Osteocyte (in vitro differentiated cells): Measurements from ENCODE around the gene NEBL. TPM values are rescaled to one million over a fixed set of nuclear protein-coding genes. Genes with fewer than 3 reads are reported as not detected.

ENCODE experiments used
- DNase-seq: peaks from one replicate; pipeline ENCODE4 v3.0.0; 2021; ENCODE audit warnings: mixed read lengths; ENCODE audit not compliant: unreplicated experiment; ENCODE audit errors: extremely low spot score
- H3K27ac Mint-ChIP-seq: one replicate; pipeline ENCODE4 v1.8.0; 2021; ENCODE audit warnings: mild to moderate bottlenecking, mixed read lengths; ENCODE audit not compliant: unreplicated experiment
- H3K27me3 Mint-ChIP-seq: one replicate; pipeline ENCODE4 v1.8.0; 2021; ENCODE audit warnings: mixed read lengths; ENCODE audit not compliant: unreplicated experiment
- H3K36me3 Mint-ChIP-seq: one replicate; pipeline ENCODE4 v1.8.0; 2021; ENCODE audit warnings: mixed read lengths; ENCODE audit not compliant: unreplicated experiment
- H3K4me1 Mint-ChIP-seq: one replicate; pipeline ENCODE4 v1.8.0; 2021; ENCODE audit warnings: mixed read lengths; ENCODE audit not compliant: unreplicated experiment
- H3K4me3 Mint-ChIP-seq: one replicate; pipeline ENCODE4 v1.8.0; 2021; ENCODE audit warnings: mild to moderate bottlenecking, moderate library complexity, mixed read lengths; ENCODE audit not compliant: unreplicated experiment
- H3K9me3 Mint-ChIP-seq: one replicate; pipeline ENCODE4 v1.8.0; 2021; ENCODE audit warnings: mixed read lengths; ENCODE audit not compliant: unreplicated experiment
- CTCF ChIP-seq: fragments of 200-600 bp; sonication (generic); IDR thresholded peaks from 2 replicates; pipeline ENCODE4 v1.5.0; 2021; ENCODE audit warnings: antibody characterized with exemption, mild to moderate bottlenecking, moderate library complexity
- total RNA-seq: library from RNA; stranded (reverse); gene quantifications from 2 replicates; pipeline ENCODE4 v1.2.1, GENCODE V29; 2021

The NEBL gene
- total RNA-seq, 1 donor from 2014 or later: 0.30 TPM

GRCh38 chr10:20870834-20871233 lies 26.3 kb downstream of the NEBL start:
- Mint-ChIP-seq H3K4me1 (no peaks in the 10 kb centered on the region), H3K27me3 (peaks cover 14% of the 10 kb centered on the region), H3K4me3 (no peak overlapping the region), H3K9me3 (no peaks in the 10 kb centered on the region), H3K36me3 (no peaks in the 10 kb centered on the region), H3K27ac (no peak overlapping the region)
- TF ChIP-seq CTCF: no peak
- DNase-seq: no peak

GRCh38 chr10:20863008-20863407 lies 34.1 kb downstream of the NEBL start:
- Mint-ChIP-seq H3K36me3 (no peaks in the 10 kb centered on the region), H3K4me3 (no peak overlapping the region), H3K27ac (no peak overlapping the region), H3K4me1 (no peaks in the 10 kb centered on the region), H3K27me3 (peaks cover 32% of the 10 kb centered on the region), H3K9me3 (no peaks in the 10 kb centered on the region)
- no peak for DNase-seq
- no peak for TF ChIP-seq CTCF

GRCh38 chr10:20858292-20859124 lies 38.6 kb downstream of the NEBL start:
- DNase-seq: no peak
- Mint-ChIP-seq H3K4me1 (no peaks in the 10 kb centered on the region), H3K27me3 (peaks cover 19% of the 10 kb centered on the region), H3K36me3 (no peaks in the 10 kb centered on the region), H3K9me3 (no peaks in the 10 kb centered on the region), H3K4me3 (no peak overlapping the region), H3K27ac (no peak overlapping the region)
- peak; percentile 72 for TF ChIP-seq CTCF

DNA sequence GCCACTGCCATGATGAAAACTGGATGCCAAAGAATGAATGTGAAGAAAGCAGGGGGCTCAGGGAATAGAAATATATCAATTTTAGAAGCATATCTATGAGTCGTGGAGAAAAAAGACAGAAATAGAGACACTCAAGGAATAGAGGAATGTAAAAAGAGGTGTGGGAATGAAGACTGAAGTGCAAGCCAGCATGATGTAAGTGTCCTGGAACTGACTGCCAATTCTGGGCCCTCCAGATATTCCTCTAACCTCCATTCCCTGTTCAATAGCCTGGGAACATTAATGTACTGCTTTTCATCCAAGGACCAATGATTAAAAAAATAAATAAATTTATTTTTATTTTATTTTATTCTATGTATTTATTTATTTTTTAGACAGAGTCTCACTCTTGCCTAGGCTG lies 40.6 kb downstream of the NEBL start:
- Mint-ChIP-seq H3K27me3 (peaks cover 25% of the 10 kb centered on the region), H3K9me3 (no peaks in the 10 kb centered on the region), H3K36me3 (no peaks in the 10 kb centered on the region)

More for the DNA sequence above, 40.6 kb downstream of the NEBL start:
- Mint-ChIP-seq H3K4me3 (no peak overlapping the region), H3K4me1 (no peaks in the 10 kb centered on the region), H3K27ac (no peak overlapping the region)
- no peak for DNase-seq
- TF ChIP-seq CTCF: no peak
